PC-3 (cell line): Measurements from ENCODE around the gene ARHGAP28. TPM values are rescaled to one million over a fixed set of nuclear protein-coding genes. Genes with fewer than 3 reads are reported as not detected.
A peak's percentile ranks its signal among the peaks of the same experiment; 100 is the strongest.

Experiments
- ATAC-seq: fragments of 200-7000 bp; cut with Tn5 transposase; 2 replicates; pipeline ENCODE4 v1.9.1; 2020; ENCODE audit warnings: mild to moderate bottlenecking, moderate library complexity
- BruUV-seq: library from RNA; stranded (reverse); fragments of 400-500 nt; replicated peaks from 2 replicates; lab custom pipeline; 2021; lab: Mats Ljungman, UMichigan
- CTCF ChIA-PET: fragments of 300-600 bp; sonication (Branson Sonifier 250); formaldehyde crosslinking; loops from one replicate; lab custom pipeline; 2022; ENCODE audit warnings: antibody characterized with exemption; lab: Charles Lee
- POLR2A ChIA-PET: fragments of 300-600 bp; sonication (Branson Sonifier 250); formaldehyde crosslinking; loops from one replicate; lab custom pipeline; 2022; ENCODE audit warnings: antibody characterized with exemption; ENCODE audit not compliant: unreplicated experiment; lab: Charles Lee
- DNase-seq: peaks from one replicate; pipeline ENCODE4 v3.0.0-alpha.2; 2015
- H2AFZ ChIP-seq: fragments of 300-600 bp; sonication (generic); 2 replicates; pipeline ENCODE4 v1.6.0; 2016; ENCODE audit warnings: antibody characterized with exemption, low read length
- H3F3A ChIP-seq: fragments of 300-600 bp; sonication (generic); one replicate; pipeline ENCODE4 v1.6.0; 2017; ENCODE audit warnings: antibody characterized with exemption, low read length, control low read depth, mild to moderate bottlenecking; ENCODE audit not compliant: unreplicated experiment
- H3K27ac ChIP-seq: fragments of 300-600 bp; sonication (generic); 2 replicates; pipeline ENCODE4 v1.5.1; 2016; ENCODE audit warnings: mild to moderate bottlenecking, low read length
- H3K27me3 ChIP-seq: fragments of 300-600 bp; sonication (generic); 2 replicates; pipeline ENCODE4 v1.6.1; 2016; ENCODE audit warnings: low read length, mixed read lengths
- H3K36me3 ChIP-seq: fragments of 300-600 bp; sonication (generic); 2 replicates; pipeline ENCODE4 v1.6.1; 2016; ENCODE audit warnings: low read depth, mixed run types, low read length, mixed read lengths
- H3K4me1 ChIP-seq: fragments of 300-600 bp; sonication (generic); 2 replicates; pipeline ENCODE4 v1.5.1; 2016; ENCODE audit warnings: low read length; ENCODE audit not compliant: insufficient read depth
- H3K4me2 ChIP-seq: fragments of 300-600 bp; sonication (generic); 2 replicates; pipeline ENCODE4 v1.6.0; 2016; ENCODE audit warnings: low read length
- H3K4me3 ChIP-seq: fragments of 300-600 bp; sonication (generic); 2 replicates; pipeline ENCODE4 v1.5.1; 2016; ENCODE audit warnings: mild to moderate bottlenecking, low read length, mixed read lengths
- H3K79me2 ChIP-seq: fragments of 300-600 bp; sonication (generic); 2 replicates; pipeline ENCODE4 v1.6.1; 2017; ENCODE audit warnings: low read length, mixed read lengths
- H3K9ac ChIP-seq: fragments of 300-600 bp; sonication (generic); 2 replicates; pipeline ENCODE4 v1.6.0; 2016; ENCODE audit warnings: mild to moderate bottlenecking, low read length
- H3K9me2 ChIP-seq: fragments of 300-600 bp; sonication (generic); replicated peaks from 2 replicates; pipeline ENCODE4 v1.6.1; 2016; ENCODE audit warnings: mixed run types, low read length, mixed read lengths
- H3K9me3 ChIP-seq: fragments of 300-600 bp; sonication (generic); 2 replicates; pipeline ENCODE4 v1.6.1; 2016; ENCODE audit warnings: low read length, mixed read lengths
- H4K20me1 ChIP-seq: fragments of 300-600 bp; sonication (generic); 2 replicates; pipeline ENCODE4 v1.6.1; 2016; ENCODE audit warnings: low read length, mixed read lengths
- EZH2 ChIP-seq: fragments of 300-600 bp; sonication (generic); IDR thresholded peaks from one replicate; pipeline ENCODE4 v1.6.1; 2017; ENCODE audit warnings: antibody characterized with exemption, mild to moderate bottlenecking, low read length; ENCODE audit not compliant: unreplicated experiment
- EZH2phosphoT487 ChIP-seq: fragments of 300-600 bp; sonication (generic); IDR thresholded peaks from 2 replicates; pipeline ENCODE4 v1.6.1; 2018; ENCODE audit warnings: mild to moderate bottlenecking, antibody characterized with exemption, low read length, borderline replicate concordance
- intact Hi-C: fragments of 100-400 bp; cut with micrococcal nuclease; formaldehyde crosslinking; loops from 2 replicates; pipeline ENCODE4 v1.9.0; 2023
- total RNA-seq: library from RNA; depleted of rRNA; stranded (reverse); fragments of >200 nt; gene quantifications from 2 replicates; pipeline ENCODE4 v1.2.3, GENCODE V29; 2014
- TF ChIP-seq, protein P1 (sequence below): fragments of 300-600 bp; sonication (generic); conservative IDR thresholded peaks from 2 replicates; pipeline ENCODE4 v1.5.1; 2017; ENCODE audit warnings: antibody characterized with exemption, low read depth, mild to moderate bottlenecking, low read length

Gene ARHGAP28
- total RNA-seq, 1 experiment from 2014 or later: 10.0 TPM

DNA sequence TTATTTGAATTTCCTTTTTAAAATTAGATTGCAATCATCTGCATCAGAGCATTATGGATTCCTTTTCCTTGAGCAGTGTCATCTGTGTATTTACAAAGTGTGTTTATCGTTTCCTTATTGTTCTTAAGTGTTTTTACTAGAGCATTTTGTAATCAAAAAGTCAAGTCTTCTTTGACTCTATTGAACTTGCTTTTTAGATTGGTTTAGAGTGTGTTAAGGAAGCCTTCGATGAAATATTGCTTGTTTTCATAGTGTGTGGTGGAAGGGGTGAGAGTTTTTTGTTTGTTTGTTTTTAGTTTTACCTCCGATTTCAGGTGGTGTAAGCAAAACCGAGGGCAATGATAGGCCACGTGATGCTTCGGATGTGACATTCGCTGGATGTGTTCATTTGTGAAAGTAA, 45.7 kb downstream of the ARHGAP28 start:
- no peak overlapping the region for H2AFZ ChIP-seq
- no TSS peak for BruUV-seq
- H3K36me3 ChIP-seq: no peaks in the 10 kb centered on the region
- no peaks in the 10 kb centered on the region for H3K9me2 ChIP-seq
- TF ChIP-seq EZH2phosphoT487 (no peak), EZH2 (no peak)
- TF ChIP-seq, protein P1, sequence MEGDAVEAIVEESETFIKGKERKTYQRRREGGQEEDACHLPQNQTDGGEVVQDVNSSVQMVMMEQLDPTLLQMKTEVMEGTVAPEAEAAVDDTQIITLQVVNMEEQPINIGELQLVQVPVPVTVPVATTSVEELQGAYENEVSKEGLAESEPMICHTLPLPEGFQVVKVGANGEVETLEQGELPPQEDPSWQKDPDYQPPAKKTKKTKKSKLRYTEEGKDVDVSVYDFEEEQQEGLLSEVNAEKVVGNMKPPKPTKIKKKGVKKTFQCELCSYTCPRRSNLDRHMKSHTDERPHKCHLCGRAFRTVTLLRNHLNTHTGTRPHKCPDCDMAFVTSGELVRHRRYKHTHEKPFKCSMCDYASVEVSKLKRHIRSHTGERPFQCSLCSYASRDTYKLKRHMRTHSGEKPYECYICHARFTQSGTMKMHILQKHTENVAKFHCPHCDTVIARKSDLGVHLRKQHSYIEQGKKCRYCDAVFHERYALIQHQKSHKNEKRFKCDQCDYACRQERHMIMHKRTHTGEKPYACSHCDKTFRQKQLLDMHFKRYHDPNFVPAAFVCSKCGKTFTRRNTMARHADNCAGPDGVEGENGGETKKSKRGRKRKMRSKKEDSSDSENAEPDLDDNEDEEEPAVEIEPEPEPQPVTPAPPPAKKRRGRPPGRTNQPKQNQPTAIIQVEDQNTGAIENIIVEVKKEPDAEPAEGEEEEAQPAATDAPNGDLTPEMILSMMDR: no peak
- no peaks in the 10 kb centered on the region for H3K9me3 ChIP-seq
- 0 out of 2 replicates have a peak, but pooled peaks cover 6% of the 10 kb centered on the region for H3K4me1 ChIP-seq
- no peaks in the 10 kb centered on the region for H3K27me3 ChIP-seq
- H3K27ac ChIP-seq: no peak overlapping the region
- intact Hi-C loops: no loop called here
- no peak overlapping the region for H3K4me3 ChIP-seq
- CTCF ChIA-PET: no interaction called here
- H4K20me1 ChIP-seq: no peaks in the 10 kb centered on the region
- DNase-seq (no peak), ATAC-seq (no peak)
- H3K4me2 ChIP-seq: no peak overlapping the region
- H3K9ac ChIP-seq: no peak overlapping the region
- POLR2A ChIA-PET: no interaction called here
- H3F3A ChIP-seq: no peaks in the 10 kb centered on the region
- no peaks in the 10 kb centered on the region for H3K79me2 ChIP-seq

DNA sequence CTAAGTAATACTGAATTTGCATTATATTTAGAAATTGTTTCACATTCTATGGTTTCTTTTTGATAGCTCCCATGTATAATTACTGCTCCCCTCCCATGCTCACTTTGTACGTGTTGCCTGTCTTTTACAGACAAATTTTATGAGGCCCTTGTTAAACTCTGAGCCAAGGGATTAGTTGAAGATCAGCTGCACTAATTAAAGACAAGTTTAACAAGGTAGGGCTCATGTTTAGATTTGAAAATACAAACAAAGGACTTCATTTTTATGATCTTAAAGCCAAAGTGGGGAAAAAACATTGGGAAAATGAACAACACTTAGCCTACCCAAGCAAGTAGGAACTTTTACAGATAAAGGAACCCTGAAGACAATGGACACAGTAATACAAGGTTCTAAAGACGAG, 46.2 kb downstream of the ARHGAP28 start:
- Histone ChIP-seq H3F3A (no peaks in the 10 kb centered on the region), H3K4me2 (no peak overlapping the region), H3K9ac (no peak overlapping the region), H3K4me3 (no peak overlapping the region), H3K27ac (no peak overlapping the region), H2AFZ (no peak overlapping the region), H3K36me3 (no peaks in the 10 kb centered on the region), H3K27me3 (no peaks in the 10 kb centered on the region), H3K79me2 (no peaks in the 10 kb centered on the region), H3K9me2 (no peaks in the 10 kb centered on the region), H3K4me1 (0 out of 2 replicates have a peak, but pooled peaks cover 6% of the 10 kb centered on the region), H3K9me3 (no peaks in the 10 kb centered on the region), H4K20me1 (no peaks in the 10 kb centered on the region)
- CTCF ChIA-PET: no interaction called here
- POLR2A ChIA-PET: no interaction called here
- BruUV-seq: no TSS peak
- TF ChIP-seq, protein P1: no peak
- TF ChIP-seq EZH2phosphoT487: no peak
- peak; percentile 33 for ATAC-seq
- DNase-seq: no peak
- intact Hi-C loops: no loop called here

DNA sequence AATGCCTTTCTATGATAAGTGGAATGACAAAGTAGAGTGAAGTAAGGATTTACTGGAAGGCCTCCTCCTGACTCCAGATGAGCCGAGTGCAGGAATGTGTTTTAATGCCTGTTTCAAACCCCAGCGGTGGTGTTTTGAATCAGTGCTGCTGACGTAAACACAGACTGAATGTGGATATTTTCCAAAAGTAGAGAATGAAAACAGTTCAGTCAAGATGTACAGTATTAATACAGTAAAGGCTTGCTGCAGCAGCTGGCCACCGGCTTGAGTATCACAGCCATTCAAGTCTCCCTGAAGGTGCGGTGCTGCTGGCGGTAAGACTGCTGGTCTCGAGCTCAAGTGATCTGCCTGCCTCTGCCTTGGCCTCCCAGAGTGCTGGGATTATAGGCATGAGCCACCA, 46.7 kb downstream of the ARHGAP28 start:
- ChIA-PET CTCF (no interaction called here), POLR2A (no interaction called here)
- peaks cover under 1% of the 10 kb centered on the region for H3F3A ChIP-seq
- H3K27ac ChIP-seq: no peak overlapping the region
- peaks cover 10% of the 10 kb centered on the region for H3K4me1 ChIP-seq
- TF ChIP-seq EZH2 (no peak), EZH2phosphoT487 (no peak)
- TF ChIP-seq, protein P1: no peak
- H3K4me2 ChIP-seq: no peak overlapping the region
- H3K27me3 ChIP-seq: no peaks in the 10 kb centered on the region
- DNase-seq: no peak
- no peak overlapping the region for H3K4me3 ChIP-seq
- no peak for ATAC-seq
- H3K36me3 ChIP-seq: no peaks in the 10 kb centered on the region
- BruUV-seq: no TSS peak
- H3K9ac ChIP-seq: no peak overlapping the region
- H3K9me2 ChIP-seq: no peaks in the 10 kb centered on the region
- H3K79me2 ChIP-seq: no peaks in the 10 kb centered on the region
- no peaks in the 10 kb centered on the region for H4K20me1 ChIP-seq
- H3K9me3 ChIP-seq: no peaks in the 10 kb centered on the region
- intact Hi-C loops: no loop called here
- no peak overlapping the region for H2AFZ ChIP-seq
